Chondrocyte (in vitro differentiated cells): ENCODE measurements around the gene VPS51. TPM values are rescaled to one million over a fixed set of nuclear protein-coding genes. Genes with fewer than 3 reads are reported as not detected.

ENCODE experiments used
- DNase-seq: peaks from one replicate; pipeline ENCODE4 v3.0.0; 2021; ENCODE audit warnings: mixed read lengths, low spot score
- H3K27ac Mint-ChIP-seq: one replicate; pipeline ENCODE4 v1.8.0; 2021; ENCODE audit warnings: mild to moderate bottlenecking, moderate library complexity, mixed read lengths; ENCODE audit not compliant: unreplicated experiment
- H3K27me3 Mint-ChIP-seq: 2 replicates; pipeline ENCODE4 v1.8.0; 2021; ENCODE audit warnings: low read depth, mixed read lengths
- H3K36me3 Mint-ChIP-seq: 2 replicates; pipeline ENCODE4 v1.8.0; 2021; ENCODE audit warnings: low read depth, mixed read lengths
- H3K4me1 Mint-ChIP-seq: 2 replicates; pipeline ENCODE4 v1.8.0; 2021; ENCODE audit warnings: low read depth, mild to moderate bottlenecking, mixed read lengths
- H3K4me3 Mint-ChIP-seq: one replicate; pipeline ENCODE4 v1.8.0; 2021; ENCODE audit warnings: mild to moderate bottlenecking, moderate library complexity, mixed read lengths; ENCODE audit not compliant: unreplicated experiment
- H3K9me3 Mint-ChIP-seq: 2 replicates; pipeline ENCODE4 v1.8.0; 2021; ENCODE audit warnings: low read depth, mixed read lengths
- CTCF ChIP-seq: fragments of 200-600 bp; sonication (generic); IDR thresholded peaks from 2 replicates; pipeline ENCODE4 v1.5.0; 2021; ENCODE audit warnings: antibody characterized with exemption, mild to moderate bottlenecking, moderate library complexity
- total RNA-seq: library from RNA; stranded (reverse); gene quantifications from 3 replicates; pipeline ENCODE4 v1.2.1, GENCODE V29; 2021

The VPS51 gene
- total RNA-seq, 1 donor from 2014 or later, result 73.4 TPM

DNA sequence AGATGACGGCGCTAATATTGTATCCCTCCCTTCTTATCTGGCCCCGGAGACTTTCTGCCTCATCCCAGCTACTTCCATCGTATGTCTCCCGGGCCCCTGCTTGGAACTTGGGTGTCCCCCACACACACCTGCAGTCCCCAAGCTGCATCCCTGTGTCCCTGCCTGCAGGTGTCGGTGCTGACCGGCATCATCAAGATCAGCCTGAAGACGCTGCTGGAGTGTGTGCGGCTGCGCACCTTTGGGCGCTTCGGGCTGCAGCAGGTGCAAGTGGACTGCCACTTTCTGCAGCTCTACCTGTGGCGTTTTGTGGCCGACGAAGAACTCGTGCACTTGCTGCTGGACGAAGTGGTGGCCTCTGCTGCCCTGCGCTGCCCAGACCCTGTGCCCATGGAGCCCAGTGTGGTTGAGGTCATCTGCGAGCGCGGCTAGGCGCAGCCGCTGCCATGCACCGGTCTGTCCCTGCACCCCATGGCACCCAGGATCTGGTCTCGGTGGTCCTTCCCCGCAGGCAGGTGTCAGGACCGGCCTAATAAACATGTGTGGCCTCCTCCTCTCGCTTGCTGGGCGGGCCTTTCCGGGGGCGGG, 15.2 kb downstream of the VPS51 start:
- Mint-ChIP-seq H3K4me3 (peak overlapping the region; percentile 86), H3K9me3 (no peaks in the 10 kb centered on the region), H3K27me3 (no peaks in the 10 kb centered on the region), H3K36me3 (peaks cover 1% of the 10 kb centered on the region), H3K27ac (no peak overlapping the region), H3K4me1 (peaks cover 27% of the 10 kb centered on the region)
- peak; percentile 95 for DNase-seq
- no peak for TF ChIP-seq CTCF

- peaks cover 34% of the 10 kb centered on the region for H3K4me1 Mint-ChIP-seq
- DNase-seq, result no peak
- no peaks in the 10 kb centered on the region for H3K27me3 Mint-ChIP-seq
- peak within 1 kb of the TSS; percentile 86 for H3K4me3 Mint-ChIP-seq
- TF ChIP-seq CTCF, result no peak
- H3K9me3 Mint-ChIP-seq, result no peaks in the 10 kb centered on the region
- H3K36me3 Mint-ChIP-seq, result peaks cover 1% of the 10 kb centered on the region
- peak within 1 kb of the TSS; percentile 71 for H3K27ac Mint-ChIP-seq
Measured at GRCh38 chr11:65111744-65112545, 15.9 kb downstream of the VPS51 start, which contains the start of gene TM7SF2. TM7SF2 (plus strand) TSS chr11:65111872; CDS start chr11:65112016, 144 bp downstream.

DNA sequence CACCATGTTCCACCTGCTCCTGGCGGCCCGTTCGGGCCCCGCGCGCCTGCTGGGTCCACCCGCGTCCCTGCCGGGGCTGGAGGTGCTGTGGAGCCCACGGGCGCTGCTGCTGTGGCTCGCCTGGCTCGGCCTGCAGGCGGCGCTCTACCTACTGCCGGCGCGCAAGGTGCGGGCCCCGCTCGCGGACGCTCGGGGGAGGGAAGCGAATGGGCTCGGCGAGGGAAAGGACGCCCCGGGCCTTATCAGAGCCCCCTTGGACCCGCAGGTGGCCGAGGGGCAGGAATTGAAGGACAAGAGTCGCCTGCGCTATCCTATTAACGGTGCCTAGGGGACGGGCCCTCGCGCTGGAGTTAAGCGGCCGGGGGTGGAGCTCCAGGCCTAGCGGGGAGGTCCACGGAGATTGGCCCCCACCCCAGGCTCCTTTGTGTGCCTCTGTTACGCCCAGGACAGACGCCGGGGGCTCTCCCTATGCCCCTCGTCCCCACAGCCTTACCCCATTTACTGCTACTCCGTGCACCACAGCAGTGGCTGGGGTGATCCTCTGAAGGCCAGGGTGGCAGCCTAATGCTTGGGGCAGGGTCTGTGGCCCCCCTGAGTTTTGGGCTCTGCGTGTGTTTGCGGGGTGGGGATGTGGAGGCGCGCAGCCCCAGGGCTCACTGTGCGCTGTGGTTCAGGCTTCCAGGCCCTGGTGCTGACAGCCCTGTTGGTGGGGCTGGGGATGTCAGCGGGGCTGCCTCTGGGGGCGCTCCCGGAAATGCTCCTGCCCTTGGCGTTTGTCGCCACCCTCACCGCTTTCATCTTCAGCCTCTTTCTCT, 16.7 kb downstream of the VPS51 start:
- Mint-ChIP-seq H3K27me3 (no peaks in the 10 kb centered on the region), H3K27ac (no peak overlapping the region), H3K4me3 (peak overlapping the region; percentile 86), H3K9me3 (no peaks in the 10 kb centered on the region), H3K36me3 (peaks cover 1% of the 10 kb centered on the region), H3K4me1 (peaks cover 34% of the 10 kb centered on the region)
- DNase-seq, result no peak
- TF ChIP-seq CTCF, result peak; percentile 93

- Mint-ChIP-seq H3K36me3 (peaks cover 3% of the 10 kb centered on the region), H3K9me3 (no peaks in the 10 kb centered on the region), H3K4me3 (peak overlapping the region; percentile 86), H3K27ac (no peak overlapping the region), H3K27me3 (no peaks in the 10 kb centered on the region), H3K4me1 (peaks cover 36% of the 10 kb centered on the region)
- no peak for DNase-seq
- no peak for TF ChIP-seq CTCF
Measured at GRCh38 chr11:65113361-65113756, 17.3 kb downstream of the VPS51 start.

DNA sequence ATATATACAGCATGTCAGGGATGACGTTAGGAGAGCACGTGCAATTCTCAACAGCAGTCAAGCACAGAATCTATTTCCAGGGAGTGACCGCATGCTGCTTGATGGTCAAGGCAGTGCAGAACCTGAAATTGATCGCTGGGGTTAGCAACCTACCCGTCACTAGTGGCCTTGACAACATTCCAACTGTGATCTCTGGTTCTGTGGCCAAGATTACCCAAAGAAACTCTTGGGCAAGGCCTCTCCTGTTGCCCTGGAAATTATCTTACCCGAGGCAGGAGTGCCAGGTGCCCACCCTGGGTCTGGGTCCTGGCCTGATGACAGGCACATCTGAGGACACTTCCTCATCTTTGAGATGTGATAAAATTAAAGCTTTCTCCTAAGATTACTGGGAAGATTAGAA, 17.8 kb downstream of the VPS51 start:
- TF ChIP-seq CTCF, result no peak
- no peak overlapping the region for H3K4me3 Mint-ChIP-seq
- no peaks in the 10 kb centered on the region for H3K9me3 Mint-ChIP-seq
- H3K36me3 Mint-ChIP-seq, result peaks cover 5% of the 10 kb centered on the region
- peaks cover 36% of the 10 kb centered on the region for H3K4me1 Mint-ChIP-seq
- DNase-seq, result no peak
- no peaks in the 10 kb centered on the region for H3K27me3 Mint-ChIP-seq
- peak overlapping the region; percentile 9 for H3K27ac Mint-ChIP-seq
